K562 (cell line): ENCODE measurements around the gene CARM1. TPM values are rescaled to one million over a fixed set of nuclear protein-coding genes. Genes with fewer than 3 reads are reported as not detected.

Experiments
- CGGBP1 ChIP-seq: fragments of 250-450 bp; sonication (Bioruptor Pico); IDR thresholded peaks from 2 replicates; pipeline ENCODE4 v1.9.0; 2021; ENCODE audit warnings: mild to moderate bottlenecking
- CHAMP1 ChIP-seq: fragments of 450-650 bp; IDR thresholded peaks from 2 replicates; pipeline ENCODE4 v1.6.1; 2016; ENCODE audit warnings: mild to moderate bottlenecking
- ELF1 ChIP-seq: fragments of 200-800 bp; sonication (Bioruptor generic); IDR thresholded peaks from 2 replicates; pipeline ENCODE4 v1.6.1; 2016; ENCODE audit warnings: missing genetic modification characterization, missing compliant biosample characterization
- KDM5B ChIP-seq: fragments of 200-600 bp; sonication (generic); IDR thresholded peaks from 2 replicates; pipeline ENCODE4 v1.6.1; 2012; ENCODE audit warnings: low read depth, mild to moderate bottlenecking, moderate library complexity, low read length, control low read depth, inconsistent platforms; ENCODE audit not compliant: insufficient replicate concordance
- L3MBTL2 ChIP-seq: fragments of 450-650 bp; IDR thresholded peaks from 2 replicates; pipeline ENCODE4 v1.6.1; 2016; ENCODE audit warnings: mild to moderate bottlenecking, moderate library complexity
- MAX ChIP-seq: sonication (generic); formaldehyde crosslinking; IDR thresholded peaks from 2 replicates; pipeline ENCODE4 v1.9.0; 2022; ENCODE audit warnings: mild to moderate bottlenecking, missing genetic modification reagents
- MCM3 ChIP-seq: fragments of 450-650 bp; IDR thresholded peaks from 2 replicates; pipeline ENCODE4 v1.6.1; 2016
- MYC ChIP-seq, 2 experiments: fragments of 250-450 bp in 1 of 2; sonication (Bioruptor Pico) in 1 of 2; IDR thresholded peaks; 2 replicates each; pipeline versions ENCODE4 v1.5.1 to v1.6.1; 2012 to 2021; ENCODE audit warnings: low read depth in 2 of 2, borderline replicate concordance in 1 of 2, improper control_type of control experiment in 1 of 2, low read length in 1 of 2, mild to moderate bottlenecking in 1 of 2, moderate library complexity in 1 of 2
- PATZ1 ChIP-seq: fragments of 250-450 bp; sonication (Bioruptor Pico); IDR thresholded peaks from 2 replicates; pipeline ENCODE4 v1.5.0; 2020; ENCODE audit warnings: mild to moderate bottlenecking, borderline replicate concordance
- RBFOX2 ChIP-seq: fragments of 200-400 bp; formaldehyde crosslinking; IDR thresholded peaks from 2 replicates; pipeline ENCODE4 v1.6.1; 2017; ENCODE audit warnings: low read depth, mild to moderate bottlenecking, low read length, moderate library complexity
- TEAD4 ChIP-seq, 2 experiments: sonication (generic) in 1 of 2; formaldehyde crosslinking in 1 of 2; IDR thresholded peaks; 2 replicates each; pipeline versions ENCODE4 v1.6.1 to v1.8.0; 2012 to 2022; ENCODE audit warnings: borderline replicate concordance in 1 of 2, inconsistent platforms in 1 of 2, low read length in 1 of 2, mild to moderate bottlenecking in 1 of 2, missing genetic modification reagents in 1 of 2
- ZBTB2 ChIP-seq: fragments of 450-650 bp; IDR thresholded peaks from 2 replicates; pipeline ENCODE4 v1.6.1; 2016; ENCODE audit warnings: antibody characterized with exemption
- ZNF174 ChIP-seq: fragments of 250-450 bp; sonication (Bioruptor Pico); IDR thresholded peaks from 2 replicates; pipeline ENCODE4 v1.4.0; 2020; ENCODE audit warnings: mild to moderate bottlenecking
- ZNF592 ChIP-seq: fragments of 450-650 bp; IDR thresholded peaks from 2 replicates; pipeline ENCODE4 v1.6.1; 2017; ENCODE audit warnings: antibody characterized with exemption, mild to moderate bottlenecking
- polyA plus RNA-seq, 8 experiments: library from polyadenylated mRNA; depleted of rRNA in 4 of 8; stranded (reverse) in 5 of 8; unstranded in 3 of 8; fragments of >200 nt; fragmentation: Nextera tagmentation in 2 of 8; fragmentation: Illumina TruSeq in 1 of 8; extraction: Ambion mirVana in 2 of 8; extraction: Trizol in 1 of 8; gene quantifications; 2 replicates each; pipeline versions ENCODE4 v1.2.1 to v1.2.3, GENCODE V29; 2011 to 2014; ENCODE audit warnings: inconsistent platforms in 1 of 8, missing spikeins in 1 of 8
- total RNA-seq, 7 experiments: library from RNA; depleted of rRNA in 6 of 7; stranded (reverse); fragments of >200 nt in 6 of 7; fragmentation: Illumina TruSeq in 2 of 7; extraction: Trizol in 2 of 7; gene quantifications; 2 replicates each; pipeline versions ENCODE4 v1.2.1 to v1.2.3, GENCODE V29; 2011 to 2021; ENCODE audit warnings: low replicate concordance in 1 of 7

CARM1 gene
- total and polyA plus RNA-seq, 9 of the 15 experiments (the other 6 are each of a cell fraction or from before 2014, with no cell fraction given) = 0.36 to 86.0 (median 29.7) TPM

GRCh38 chr19:10927730-10928562, 56.6 kb downstream of the CARM1 start (continued):
- peak; percentile 30; the same call in 1 of the 2 replicates for TF ChIP-seq L3MBTL2
- no peak for TF ChIP-seq CGGBP1
- TF ChIP-seq ZBTB2 = no peak
- TF ChIP-seq MYC (IDR thresholded peaks at IDR 0.05; ENCODE audit: low read depth, low read length) = peak; percentile 39; the same call in 1 of the 2 replicates
- TF ChIP-seq MYC (CRISPR knock-in tag; IDR thresholded peaks at IDR 0.05; ENCODE audit: borderline replicate concordance, low read depth) = no peak
- TF ChIP-seq ZNF592 = no peak
- no peak for TF ChIP-seq ELF1 (tag)
- peak; percentile 14 for TF ChIP-seq KDM5B
- no peak for TF ChIP-seq PATZ1 (CRISPR knock-in tag)
- no peak for TF ChIP-seq MCM3
- no peak for TF ChIP-seq RBFOX2
- peak; percentile 80 for TF ChIP-seq MAX (CRISPR knock-in tag)
- TF ChIP-seq TEAD4 (IDR thresholded peaks at IDR 0.05; ENCODE audit: low read length) = no peak
- no peak for TF ChIP-seq TEAD4 (CRISPR knock-in tag; IDR thresholded peaks at IDR 0.05; ENCODE audit: borderline replicate concordance)
- no peak for TF ChIP-seq CHAMP1
- TF ChIP-seq ZNF174 (CRISPR knock-in tag) = no peak
